GM18505 (cell line): ENCODE measurements around the gene SV2B.

ENCODE experiments used
- ATAC-seq: cut with Tn5 transposase; IDR thresholded peaks from one replicate; pipeline ENCODE4 v1.9.1; 2021; ENCODE audit not compliant: unreplicated experiment
- POLR2A ChIP-seq: IDR thresholded peaks from 4 replicates; pipeline ENCODE4 v1.6.1; 2011; ENCODE audit warnings: borderline replicate concordance; ENCODE audit not compliant: insufficient read depth, insufficient read length; ENCODE audit errors: extremely low read depth

SV2B gene

GRCh38 chr15:91199511-91199910 is 99.5 kb downstream of the SV2B start:
- no peak for TF ChIP-seq POLR2A
- no peak for ATAC-seq

GRCh38 chr15:91200101-91200754 is 100.2 kb downstream of the SV2B start:
- TF ChIP-seq POLR2A = no peak
- no peak for ATAC-seq

- no peak for TF ChIP-seq POLR2A
- no peak for ATAC-seq
Observed at GRCh38 chr15:91202510-91203102, 102.5 kb downstream of the SV2B start.

GRCh38 chr15:91203619-91204203 is 103.7 kb downstream of the SV2B start:
- no peak for TF ChIP-seq POLR2A
- no peak for ATAC-seq

- ATAC-seq = no peak
Observed at GRCh38 chr15:91208371-91208770, 108.3 kb downstream of the SV2B start.

GRCh38 chr15:91209318-91209717 is 109.3 kb downstream of the SV2B start:
- ATAC-seq = no peak

More at GRCh38 chr15:91208371-91208770, 108.3 kb downstream of the SV2B start:
- no peak for TF ChIP-seq POLR2A

GRCh38 chr15:91209726-91210125 is 109.7 kb downstream of the SV2B start:
- ATAC-seq = no peak
- no peak for TF ChIP-seq POLR2A

More at GRCh38 chr15:91209318-91209717, 109.3 kb downstream of the SV2B start:
- no peak for TF ChIP-seq POLR2A

GRCh38 chr15:91214675-91215590 is 114.9 kb downstream of the SV2B start:
- ATAC-seq = no peak
- TF ChIP-seq POLR2A = no peak

GRCh38 chr15:91216000-91216399 is 115.9 kb downstream of the SV2B start:
- no peak for ATAC-seq
- TF ChIP-seq POLR2A = no peak

- TF ChIP-seq POLR2A = no peak
- no peak for ATAC-seq
Observed at GRCh38 chr15:91219206-91219605, 119.1 kb downstream of the SV2B start.

GRCh38 chr15:91222052-91222451 is 122.0 kb downstream of the SV2B start:
- no peak for TF ChIP-seq POLR2A
- no peak for ATAC-seq

GRCh38 chr15:91223863-91224262 is 123.8 kb downstream of the SV2B start:
- ATAC-seq = no peak
- no peak for TF ChIP-seq POLR2A

GRCh38 chr15:91224755-91225380 is 124.8 kb downstream of the SV2B start:
- no peak for TF ChIP-seq POLR2A
- no peak for ATAC-seq
